Iris pigment epithelial cell (primary cell): ENCODE data around the gene DOLPP1.

Source experiments
- DNase-seq: peaks from one replicate; pipeline ENCODE4 v3.0.0-alpha.2; 2011; ENCODE audit warnings: low read depth

Gene DOLPP1

DNA sequence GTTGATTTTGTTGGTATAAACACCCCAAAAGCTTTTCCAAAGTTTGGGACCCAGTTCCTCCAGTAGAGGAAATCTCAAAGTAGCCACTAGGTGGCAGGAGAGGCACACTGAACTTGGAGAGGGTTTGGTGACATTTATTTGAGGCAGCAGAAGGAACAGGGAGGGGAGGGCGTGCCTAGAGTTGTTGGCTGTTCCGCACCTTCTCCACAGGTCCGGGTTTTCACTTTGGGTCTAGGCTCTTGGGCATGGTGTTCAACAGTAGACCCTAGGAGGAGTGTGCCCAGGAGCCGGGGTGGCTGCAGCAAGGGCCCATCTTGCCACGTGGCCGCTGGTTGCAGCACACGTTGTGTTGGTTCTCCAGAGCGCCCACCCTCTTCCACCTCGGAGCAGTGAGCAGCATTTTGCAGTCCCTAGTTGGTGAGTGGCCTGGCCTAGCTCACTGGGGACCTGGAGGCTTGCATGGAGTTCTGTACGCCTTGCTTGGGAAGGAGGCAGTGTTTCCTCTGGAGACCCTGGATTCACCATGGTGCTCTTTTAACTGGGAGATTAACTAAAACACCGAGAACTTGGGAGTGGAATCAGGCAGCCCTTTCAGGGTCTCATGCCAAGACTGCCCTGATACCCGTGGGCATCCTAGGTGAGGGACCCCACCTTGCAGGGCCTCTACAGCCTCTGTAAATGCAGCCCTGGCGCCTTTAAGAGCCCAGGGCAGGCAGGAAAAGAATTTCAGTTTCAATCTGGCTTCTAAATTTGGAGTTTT, 58.5 kb downstream of the DOLPP1 start:
- peak; percentile 85 for DNase-seq

DNA sequence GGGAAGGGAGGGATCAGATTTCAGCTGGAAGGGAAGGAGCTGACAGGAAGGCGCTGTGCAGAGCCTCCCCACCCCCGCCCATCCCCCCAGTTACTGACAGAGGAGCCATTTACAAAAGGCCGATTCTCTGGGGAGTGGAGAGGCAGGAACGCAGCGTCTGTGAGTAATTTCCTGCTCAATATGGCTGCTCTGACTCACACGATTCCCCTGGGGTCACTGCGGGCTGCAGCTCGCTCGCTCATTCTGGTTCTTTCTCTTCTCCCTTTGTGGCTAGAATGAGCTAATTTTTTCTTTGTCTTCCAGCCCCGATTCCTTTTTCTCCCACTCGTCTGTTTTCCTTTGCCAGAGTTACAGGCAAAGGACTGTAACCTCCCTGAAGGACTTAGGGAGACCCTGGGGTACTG, 59.1 kb downstream of the DOLPP1 start:
- peak; percentile 100 for DNase-seq
